ENCODE measurements around the gene NCOA6.

GRCh38 chr20:34817801-34818200, 7.7 kb downstream of the NCOA6 start:
- TF ChIP-seq CTCF (IDR thresholded peaks at IDR 0.05; ENCODE audit: insufficient read depth, low read depth, low read length) (no peak), EZH2 (IDR thresholded peaks at IDR 0.05; ENCODE audit: insufficient read depth, low read length) (no peak)
